H1 (cell line): ENCODE measurements around the gene HAO2. TPM values are rescaled to one million over a fixed set of nuclear protein-coding genes. Genes with fewer than 3 reads are reported as not detected.

Source experiments
- BCL11A ChIP-seq, 2 experiments: IDR thresholded peaks; one replicate each; pipeline ENCODE4 v1.6.1; 2011; ENCODE audit warnings: low read depth in 2 of 2, low read length in 2 of 2, mild to moderate bottlenecking in 2 of 2
- BRCA1 ChIP-seq: IDR thresholded peaks from 2 replicates; pipeline ENCODE4 v1.6.1; 2012; ENCODE audit warnings: low read depth, low read length, improper control_type of control experiment
- CHD2 ChIP-seq: IDR thresholded peaks from 2 replicates; pipeline ENCODE4 v1.6.1; 2012; ENCODE audit warnings: low read length, improper control_type of control experiment
- CTBP2 ChIP-seq: IDR thresholded peaks from 2 replicates; pipeline ENCODE4 v1.7.0; 2011; ENCODE audit warnings: borderline replicate concordance, mild to moderate bottlenecking, moderate library complexity, mixed read lengths, low read length; ENCODE audit not compliant: insufficient read depth, insufficient read length
- HDAC2 ChIP-seq, 2 experiments: fragments of 300-600 bp in 1 of 2; sonication (generic) in 1 of 2; IDR thresholded peaks; 2 replicates each; pipeline ENCODE4 v1.6.1; 2011 to 2012; ENCODE audit warnings: low read depth in 2 of 2, low read length in 2 of 2, mild to moderate bottlenecking in 2 of 2, moderate library complexity in 2 of 2, borderline replicate concordance in 1 of 2, inconsistent platforms in 1 of 2
- JUND ChIP-seq: IDR thresholded peaks from 2 replicates; pipeline ENCODE4 v1.6.1; 2011; ENCODE audit warnings: mild to moderate bottlenecking, improper control_type of control experiment, low read length
- KDM1A ChIP-seq: fragments of 200-600, 300-600 bp; sonication (generic); IDR thresholded peaks from 2 replicates; pipeline ENCODE4 v1.7.1; 2016; ENCODE audit warnings: mild to moderate bottlenecking, low read length, borderline replicate concordance
- KDM4A ChIP-seq: IDR thresholded peaks from one replicate; pipeline ENCODE4 v1.7.1; 2012; ENCODE audit warnings: low read depth, mild to moderate bottlenecking, moderate library complexity, low read length, inconsistent platforms; ENCODE audit not compliant: severe bottlenecking
- MAX ChIP-seq: IDR thresholded peaks from 2 replicates; pipeline ENCODE4 v1.6.1; 2012; ENCODE audit warnings: inconsistent platforms
- POLR2AphosphoS5 ChIP-seq: IDR thresholded peaks from 2 replicates; pipeline ENCODE4 v1.6.1; 2011; ENCODE audit warnings: low read depth, low read length
- RAD21 ChIP-seq, 2 experiments: IDR thresholded peaks in 1 of 2; conservative IDR thresholded peaks in 1 of 2; 2 replicates each; pipeline ENCODE4 v1.6.1; 2011; ENCODE audit warnings: low read depth in 2 of 2, low read length in 2 of 2, improper control_type of control experiment in 1 of 2, inconsistent platforms in 1 of 2, mild to moderate bottlenecking in 1 of 2, moderate library complexity in 1 of 2
- RBBP5 ChIP-seq: IDR thresholded peaks from 2 replicates; pipeline ENCODE4 v1.7.1; 2012; ENCODE audit warnings: low read depth, mild to moderate bottlenecking, inconsistent platforms, low read length, moderate library complexity, borderline replicate concordance
- SAP30 ChIP-seq: fragments of 300-600 bp; sonication (generic); IDR thresholded peaks from 2 replicates; pipeline ENCODE4 v1.7.1; 2012; ENCODE audit warnings: low read length, moderate library complexity, mild to moderate bottlenecking, inconsistent platforms; ENCODE audit not compliant: insufficient read depth, insufficient replicate concordance
- SP2 ChIP-seq: IDR thresholded peaks from 2 replicates; pipeline ENCODE4 v1.6.1; 2012; ENCODE audit warnings: mild to moderate bottlenecking, low read length, inconsistent platforms
- SUZ12 ChIP-seq: fragments of 200-600 bp; sonication (generic); IDR thresholded peaks from 2 replicates; pipeline ENCODE4 v1.6.1; 2012; ENCODE audit warnings: mild to moderate bottlenecking, inconsistent platforms, low read length, moderate library complexity, mixed read lengths
- TCF12 ChIP-seq: IDR thresholded peaks from 2 replicates; pipeline ENCODE4 v1.6.1; 2011; ENCODE audit warnings: low read depth, mild to moderate bottlenecking, low read length
- YY1 ChIP-seq: IDR thresholded peaks from 2 replicates; pipeline ENCODE4 v1.6.1; 2011; ENCODE audit warnings: low read depth, mild to moderate bottlenecking, low read length
- ZNF274 ChIP-seq: IDR thresholded peaks from 2 replicates; pipeline ENCODE4 v1.7.0; 2012; ENCODE audit warnings: low read length, borderline replicate concordance; ENCODE audit errors: extremely low read depth
- polyA plus RNA-seq, 7 experiments: library from polyadenylated mRNA; depleted of rRNA in 3 of 7; stranded (reverse) in 5 of 7; unstranded in 2 of 7; fragments of >200 nt in 5 of 7; fragments of 200-250 nt in 2 of 7; gene quantifications; 1 replicate in 5 of 7; 2 replicates in 1 of 7; 4 replicates in 1 of 7; pipeline versions ENCODE4 v1.2.1 to v1.2.3, GENCODE V29; 2011 to 2013; ENCODE audit warnings: missing spikeins in 2 of 7, mixed read lengths in 2 of 7
- total RNA-seq: library from RNA; stranded (reverse); fragmentation: NEBNext Ultra II Directional; extraction: Animal tissue kit (Norgen Biotek cat#: 25700); gene quantifications from 2 replicates; pipeline ENCODE4 v1.2.1, GENCODE V29; 2021

The HAO2 gene
- total and polyA plus RNA-seq, 2 of the 8 experiments (the other 6 are each of a cell fraction or from before 2014, with no cell fraction given), result not detected

DNA sequence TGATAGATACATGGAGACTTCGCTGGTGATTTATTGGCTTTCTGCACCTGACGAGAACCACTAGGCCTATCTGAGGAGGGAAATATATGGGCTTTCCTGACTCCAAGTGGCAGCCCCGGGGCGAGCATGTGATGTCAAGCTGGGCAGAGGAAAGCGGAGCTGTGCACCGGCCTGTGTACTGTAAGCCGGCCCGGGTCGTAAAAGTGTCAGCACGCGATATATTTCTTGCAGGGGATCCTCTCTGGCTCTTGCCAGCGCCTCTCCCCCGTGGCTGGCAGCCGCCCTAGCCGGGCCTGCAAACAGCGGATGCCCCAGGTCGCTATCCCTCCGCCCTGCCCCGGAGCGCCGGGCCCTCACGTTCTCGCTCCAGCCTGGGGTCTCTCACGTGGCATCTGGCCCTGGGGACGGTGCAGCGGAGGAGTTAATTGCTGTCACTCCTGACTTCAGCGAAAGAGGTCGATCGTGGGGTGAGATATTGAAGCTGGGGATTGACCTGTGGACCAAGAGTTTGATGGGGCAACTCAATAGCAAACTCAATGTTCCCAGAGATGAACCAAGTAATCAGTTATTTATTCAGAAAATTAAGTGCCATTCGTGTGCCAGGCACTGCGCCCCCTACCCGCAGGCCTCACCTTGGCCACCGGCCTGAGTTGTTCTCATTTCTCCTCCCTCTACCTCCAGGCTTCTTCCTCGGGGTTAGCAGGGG, 41.0 kb upstream of the HAO2 start (continued):
- TF ChIP-seq SAP30 (no peak), CHD2 (0 out of 2 replicates have a peak, but pooled peaks have one; percentile 19), CTBP2 (peak; percentile 56), POLR2AphosphoS5 (no peak), MAX (peak; percentile 82), BCL11A (IDR thresholded peaks at IDR 0.05; ENCODE audit: low read depth in 2 of 2, low read length in 2 of 2) (no peak), BRCA1 (no peak), HDAC2 (IDR thresholded peaks at IDR 0.05; ENCODE audit: borderline replicate concordance in 1 of 2, low read depth in 2 of 2, low read length in 2 of 2) (0 out of 4 replicates have a peak, but pooled peaks of 1 of the 2 experiments have one; percentile 52), SP2 (no peak), RAD21 (IDR thresholded peaks at IDR 0.05 in 1 of 2, conservative IDR thresholded peaks at IDR 0.05 in 1 of 2; ENCODE audit: low read depth in 2 of 2, low read length in 2 of 2) (peak in 1 of 2 experiments; percentile 5; a peak in 1 of 4 replicates), KDM1A (0 out of 2 replicates have a peak, but pooled peaks have one; percentile 14), KDM4A (peak; percentile 32), TCF12 (no peak), JUND (no peak), YY1 (no peak), SUZ12 (no peak), RBBP5 (0 out of 2 replicates have a peak, but pooled peaks have one; percentile 43), ZNF274 (no peak)
